B cell (primary cell): ENCODE results near the gene KRTDAP. TPM values are rescaled to one million over a fixed set of nuclear protein-coding genes. Genes with fewer than 3 reads are reported as not detected.

Experiments used
- ATAC-seq: fragments of 200-7000 bp; cut with Tn5 transposase; one replicate; pipeline ENCODE4 v1.10.0; 2021; ENCODE audit warnings: low read depth, mild to moderate bottlenecking, moderate number of reproducible peaks, moderate library complexity
- CTCF ChIA-PET: fragments of 350-600 bp; sonication (Branson Sonifier 250); formaldehyde crosslinking; loops from one replicate; lab custom pipeline; 2021; ENCODE audit warnings: antibody characterized with exemption, inconsistent platforms; lab: Charles Lee
- POLR2A ChIA-PET: fragments of 350-600 bp; sonication (Branson Sonifier 250); formaldehyde crosslinking; loops from one replicate; lab custom pipeline; 2021; ENCODE audit warnings: antibody characterized with exemption; lab: Charles Lee
- DNase-seq: peaks from one replicate; pipeline ENCODE4 v3.0.0; 2013
- H2AFZ ChIP-seq: 2 replicates; pipeline ENCODE4 v1.6.1; 2012; ENCODE audit warnings: mild to moderate bottlenecking, low read depth, low read length; ENCODE audit not compliant: insufficient read depth, poor library complexity, severe bottlenecking
- H3K27ac ChIP-seq, 2 donors: 1 replicate in 1 of 2; 2 replicates in 1 of 2; pipeline ENCODE4 v1.5.1; 2012 to 2013; ENCODE audit warnings: low read length in 2 of 2, mild to moderate bottlenecking in 2 of 2, moderate library complexity in 1 of 2
- H3K27me3 ChIP-seq, 4 experiments: fragments of 200-600 bp in 1 of 4; sonication (generic) in 1 of 4; replicated peaks in 1 of 4; 1 replicate in 2 of 4; 2 replicates in 2 of 4; pipeline versions ENCODE4 v1.6.1 to v1.7.0; 2013 to 2016; ENCODE audit warnings: low read length in 3 of 4, mild to moderate bottlenecking in 2 of 4, mixed read lengths in 1 of 4, moderate library complexity in 1 of 4; ENCODE audit not compliant: insufficient read depth in 4 of 4, control insufficient read depth in 3 of 4; ENCODE audit errors: control extremely low read depth in 1 of 4
- H3K36me3 ChIP-seq, 2 experiments: replicated peaks in 1 of 2; 1 replicate in 1 of 2; 2 replicates in 1 of 2; pipeline versions ENCODE4 v1.6.1 to v1.7.1; 2013; ENCODE audit warnings: low read length in 1 of 2; ENCODE audit not compliant: insufficient read depth in 2 of 2, control insufficient read depth in 1 of 2; ENCODE audit errors: control extremely low read depth in 1 of 2, extremely low read depth in 1 of 2
- H3K4me1 ChIP-seq, 2 donors: fragments of 200-600 bp in 1 of 2; sonication (generic) in 1 of 2; 1 replicate in 1 of 2; 2 replicates in 1 of 2; pipeline versions ENCODE4 v1.5.1 to v1.6.1; 2013 to 2017; ENCODE audit warnings: low read length in 2 of 2; ENCODE audit not compliant: control insufficient read depth in 2 of 2, insufficient read depth in 2 of 2
- H3K4me2 ChIP-seq: replicated peaks from 2 replicates; pipeline ENCODE3; 2012; ENCODE audit warnings: mild to moderate bottlenecking, low read depth, low read length; ENCODE audit not compliant: poor library complexity, severe bottlenecking
- H3K4me3 ChIP-seq, 5 experiments: fragments of 200-600 bp in 1 of 5; sonication (generic) in 1 of 5; 1 replicate in 3 of 5; 2 replicates in 2 of 5; pipeline versions ENCODE4 v1.5.1 to v1.7.0; 2011 to 2016; ENCODE audit warnings: low read length in 4 of 5, mild to moderate bottlenecking in 4 of 5, low read depth in 2 of 5, control low read depth in 1 of 5, moderate library complexity in 1 of 5; ENCODE audit not compliant: insufficient read depth in 1 of 5; ENCODE audit errors: control extremely low read depth in 1 of 5, extremely low read depth in 1 of 5
- H3K79me2 ChIP-seq: fragments of 200-600 bp; sonication (generic); one replicate; pipeline ENCODE4 v1.6.0; 2016; ENCODE audit warnings: low read length; ENCODE audit not compliant: control insufficient read depth, insufficient read depth
- H3K9ac ChIP-seq: fragments of 200-600 bp; sonication (generic); 2 replicates; pipeline ENCODE4 v1.6.1; 2017; ENCODE audit warnings: mild to moderate bottlenecking, low read length, moderate library complexity
- H3K9me3 ChIP-seq, 3 donors: one replicate each; pipeline versions ENCODE4 v1.6.1 to v1.7.1; 2013; ENCODE audit warnings: low read length in 2 of 3; ENCODE audit not compliant: control insufficient read depth in 2 of 3, insufficient read depth in 1 of 3; ENCODE audit errors: control extremely low read depth in 1 of 3
- H4K20me1 ChIP-seq: 2 replicates; pipeline ENCODE4 v1.6.0; 2012; ENCODE audit warnings: mild to moderate bottlenecking, low read length; ENCODE audit not compliant: insufficient read depth, control insufficient read depth, poor library complexity, severe bottlenecking
- H3K27ac Mint-ChIP-seq: one replicate; pipeline ENCODE4 v1.8.0; 2021; ENCODE audit warnings: mixed read lengths
- H3K27me3 Mint-ChIP-seq: one replicate; pipeline ENCODE4 v1.8.0; 2021; ENCODE audit warnings: mixed read lengths
- H3K4me1 Mint-ChIP-seq: one replicate; pipeline ENCODE4 v1.8.0; 2021; ENCODE audit warnings: mixed read lengths
- H3K4me3 Mint-ChIP-seq: one replicate; pipeline ENCODE4 v1.8.0; 2021; ENCODE audit warnings: mixed read lengths
- H3K9me3 Mint-ChIP-seq: one replicate; pipeline ENCODE4 v1.8.0; 2022; ENCODE audit warnings: mixed read lengths; ENCODE audit not compliant: insufficient read depth
- EZH2 ChIP-seq: IDR thresholded peaks from 2 replicates; pipeline ENCODE4 v1.6.1; 2012; ENCODE audit warnings: borderline replicate concordance, low read depth, mild to moderate bottlenecking, moderate library complexity, low read length; ENCODE audit not compliant: insufficient read depth, poor library complexity, severe bottlenecking
- WGBS: methylation state at CpG from one replicate; pipeline ENCODE4 v1.1.5; 2013; ENCODE audit warnings: missing lambda C conversion rate; ENCODE audit not compliant: insufficient coverage; 5-methylcytosine and 5-hydroxymethylcytosine counted together
- intact Hi-C: fragments of 100-400 bp; cut with micrococcal nuclease; formaldehyde crosslinking; loops from one replicate; pipeline ENCODE4 v1.10.0; 2022
- polyA plus RNA-seq: library from polyadenylated mRNA; depleted of rRNA; stranded (reverse); fragments of >200 nt; gene quantifications from 2 replicates; pipeline ENCODE4 v1.2.3, GENCODE V29; 2012
- total RNA-seq, 2 donors: library from RNA; stranded (reverse); fragments of 120-200 nt in 1 of 2; gene quantifications; 1 replicate in 1 of 2; 2 replicates in 1 of 2; pipeline versions ENCODE4 v1.2.3 to v1.2.4, GENCODE V29; 2013 to 2022
- TF ChIP-seq, protein P1 (sequence below): fragments of 200-600 bp; IDR thresholded peaks from one replicate; pipeline ENCODE4 v1.8.0; 2022; ENCODE audit warnings: antibody characterized with exemption, mild to moderate bottlenecking

The KRTDAP gene
- total and polyA plus RNA-seq, 2 donors (not counting 1 experiment from before 2014, with no cell fraction given) = not detected

DNA sequence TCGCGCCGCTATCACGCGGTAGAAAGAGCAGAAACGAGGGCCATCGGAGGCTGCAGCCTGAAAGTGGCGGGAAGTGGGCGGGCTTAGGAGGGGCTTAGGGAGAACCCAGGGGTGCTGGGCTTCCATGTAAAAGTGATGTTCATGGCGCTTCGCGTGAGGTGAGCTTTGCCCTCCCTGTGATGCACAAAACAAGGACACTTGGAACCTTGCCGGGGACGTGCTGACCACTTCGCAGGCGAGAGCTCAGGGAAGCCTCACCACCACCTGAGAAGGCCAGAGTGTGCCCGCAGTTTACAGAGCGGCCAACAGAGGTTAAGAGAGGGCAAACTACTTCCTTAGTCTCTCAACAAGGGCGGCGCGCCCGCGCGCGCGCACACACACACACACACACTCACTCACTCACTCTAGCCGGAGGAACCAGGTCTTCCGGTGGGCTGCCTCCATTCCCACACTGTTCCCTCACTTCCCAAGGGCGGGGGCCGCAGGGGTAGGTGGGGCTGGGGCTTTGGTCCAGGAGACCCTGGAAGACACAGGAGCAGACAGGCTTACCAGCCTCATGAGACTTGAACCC, 43.6 kb upstream of the KRTDAP start:
- Histone ChIP-seq H3K4me3 (peak overlapping the region in 3 of 5 experiments; percentile 20 to 35 (median 35)), H3K4me1 (peaks cover 10 to 14% of the 10 kb centered on the region in 2 donors), H3K27me3 (peaks cover 0 to 20% (median 5%) of the 10 kb centered on the region in 4 experiments), H3K9ac (peak overlapping the region; percentile 17), H3K9me3 (peaks cover 0 to 2% (median 0%) of the 10 kb centered on the region in 3 donors), H3K27ac (no peak overlapping the region), H3K36me3 (no peaks in the 10 kb centered on the region), H4K20me1 (no peaks in the 10 kb centered on the region), H2AFZ (peak overlapping the region; percentile 59), H3K4me2 (peak overlapping the region; percentile 69), H3K79me2 (no peaks in the 10 kb centered on the region)
- TF ChIP-seq EZH2 = no peak
- TF ChIP-seq, protein P1, sequence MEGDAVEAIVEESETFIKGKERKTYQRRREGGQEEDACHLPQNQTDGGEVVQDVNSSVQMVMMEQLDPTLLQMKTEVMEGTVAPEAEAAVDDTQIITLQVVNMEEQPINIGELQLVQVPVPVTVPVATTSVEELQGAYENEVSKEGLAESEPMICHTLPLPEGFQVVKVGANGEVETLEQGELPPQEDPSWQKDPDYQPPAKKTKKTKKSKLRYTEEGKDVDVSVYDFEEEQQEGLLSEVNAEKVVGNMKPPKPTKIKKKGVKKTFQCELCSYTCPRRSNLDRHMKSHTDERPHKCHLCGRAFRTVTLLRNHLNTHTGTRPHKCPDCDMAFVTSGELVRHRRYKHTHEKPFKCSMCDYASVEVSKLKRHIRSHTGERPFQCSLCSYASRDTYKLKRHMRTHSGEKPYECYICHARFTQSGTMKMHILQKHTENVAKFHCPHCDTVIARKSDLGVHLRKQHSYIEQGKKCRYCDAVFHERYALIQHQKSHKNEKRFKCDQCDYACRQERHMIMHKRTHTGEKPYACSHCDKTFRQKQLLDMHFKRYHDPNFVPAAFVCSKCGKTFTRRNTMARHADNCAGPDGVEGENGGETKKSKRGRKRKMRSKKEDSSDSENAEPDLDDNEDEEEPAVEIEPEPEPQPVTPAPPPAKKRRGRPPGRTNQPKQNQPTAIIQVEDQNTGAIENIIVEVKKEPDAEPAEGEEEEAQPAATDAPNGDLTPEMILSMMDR = no peak
- Mint-ChIP-seq H3K9me3 (no peaks in the 10 kb centered on the region), H3K27ac (peak overlapping the region; percentile 41), H3K4me3 (peak overlapping the region; percentile 79), H3K27me3 (peaks cover 32% of the 10 kb centered on the region), H3K4me1 (peaks cover 15% of the 10 kb centered on the region)
- peak; percentile 71 for DNase-seq
- intact Hi-C loops = no loop called here
- CTCF ChIA-PET = no interaction called here
- 7% methylated on average over 20 of the region's 30 CpGs for WGBS
- peak; percentile 61 for ATAC-seq
- POLR2A ChIA-PET = no interaction called here

GRCh38 chr19:35533201-35533821, 43.0 kb upstream of the KRTDAP start, which contains the start of gene GAPDHS:
Gene GAPDHS, plus strand, starts transcription at chr19:35533456. Its CDS starts 72 bp downstream, at chr19:35533528.
- Histone ChIP-seq H2AFZ (peak within 1 kb of the TSS; percentile 59), H3K9me3 (peaks cover 0 to 2% (median 0%) of the 10 kb centered on the region in 3 donors), H3K4me2 (peak within 1 kb of the TSS; percentile 69), H4K20me1 (no peaks in the 10 kb centered on the region), H3K36me3 (no peaks in the 10 kb centered on the region), H3K27ac (no peak within 1 kb of the TSS), H3K79me2 (no peaks in the 10 kb centered on the region), H3K4me3 (peak within 1 kb of the TSS in 3 of 5 experiments; percentile 20 to 35 (median 35)), H3K27me3 (peaks cover 0 to 25% (median 5%) of the 10 kb centered on the region in 4 experiments), H3K4me1 (peaks cover 10 to 14% of the 10 kb centered on the region in 2 donors), H3K9ac (peak within 1 kb of the TSS; percentile 17)
- Mint-ChIP-seq H3K9me3 (no peaks in the 10 kb centered on the region), H3K27ac (peak within 1 kb of the TSS; percentile 41), H3K4me3 (peak within 1 kb of the TSS; percentile 79), H3K27me3 (peaks cover 38% of the 10 kb centered on the region), H3K4me1 (peaks cover 15% of the 10 kb centered on the region)
- ATAC-seq (no peak), DNase-seq (peak; percentile 21)
- ChIA-PET CTCF (no interaction called here), POLR2A (no interaction called here)
- 68% methylated on average over 36 of the region's 39 CpGs for WGBS
- TF ChIP-seq, protein P1 = no peak
- TF ChIP-seq EZH2 = no peak
- intact Hi-C loops = no loop called here
